ENCODE measurements around the gene DRAM2. TPM values are rescaled to one million over a fixed set of nuclear protein-coding genes. Genes with fewer than 3 reads are reported as not detected.

DRAM2 gene
- total RNA-seq = 10 to 100 TPM; 22.5 to 25.7 TPM

DNA sequence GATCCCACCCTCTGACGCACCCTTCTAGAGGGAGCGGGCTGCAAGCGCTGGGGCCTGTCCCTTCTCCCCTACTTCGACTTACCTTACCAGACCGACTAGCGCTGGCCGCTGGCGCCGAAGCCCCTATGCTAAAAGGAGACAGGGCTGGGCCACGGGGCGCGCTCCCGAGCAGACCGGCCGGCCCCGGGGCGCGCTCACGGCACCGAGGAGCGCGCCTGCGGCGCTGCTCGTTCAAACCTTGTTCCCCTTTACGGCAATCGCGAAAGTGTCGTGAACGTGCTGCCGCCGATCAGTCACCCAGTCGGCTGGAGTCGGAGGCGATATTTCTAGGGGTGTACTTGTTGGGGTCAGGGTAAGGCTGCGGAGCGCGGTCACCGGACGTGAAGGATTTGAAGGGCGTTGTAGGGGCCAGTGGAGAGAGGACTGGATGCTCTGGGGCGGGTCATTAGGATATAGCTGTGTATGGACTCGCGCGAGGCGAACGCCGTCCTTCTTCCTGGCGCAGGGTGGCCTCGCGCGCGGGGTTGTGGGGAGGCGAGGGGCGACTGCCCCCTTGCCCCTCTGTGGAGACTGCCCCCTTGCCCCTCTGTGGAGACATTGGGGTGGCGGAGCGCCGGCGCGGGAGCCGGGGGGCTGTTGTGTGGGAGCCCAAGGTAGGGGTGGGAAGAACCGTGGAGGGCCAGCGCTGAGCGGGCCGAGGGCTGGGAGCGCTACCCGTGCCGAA lies at the start of gene DRAM2, which contains the start of gene CEPT1:
TSS of gene DRAM2 (minus strand) at position 138 of the 724 bp plus-strand sequence. CDS start 8,539 bp downstream, outside the sequence.
TSS of gene CEPT1 (plus strand) at position 268 of the 724 bp plus-strand sequence. CDS start 7,492 bp downstream, outside the sequence.
- no peaks in the 10 kb centered on the region for H3K27me3 Mint-ChIP-seq
- peaks cover 17 to 46% of the 10 kb centered on the region in 2 donors for H3K4me1 Mint-ChIP-seq (ENCODE audit: low read depth in 2 of 2)
- H3K27ac Mint-ChIP-seq = peak within 1 kb of the TSS; percentile 79 to 91
- H3K9me3 Mint-ChIP-seq = no peaks in the 10 kb centered on the region
- peak within 1 kb of the TSS; percentile 92 for H3K4me3 Mint-ChIP-seq
- peaks cover 15% of the 10 kb centered on the region for H3K36me3 Mint-ChIP-seq
- ATAC-seq (peak; percentile 92 to 94), DNase-seq (ENCODE audit: low spot score) (peak; percentile 94)

DNA sequence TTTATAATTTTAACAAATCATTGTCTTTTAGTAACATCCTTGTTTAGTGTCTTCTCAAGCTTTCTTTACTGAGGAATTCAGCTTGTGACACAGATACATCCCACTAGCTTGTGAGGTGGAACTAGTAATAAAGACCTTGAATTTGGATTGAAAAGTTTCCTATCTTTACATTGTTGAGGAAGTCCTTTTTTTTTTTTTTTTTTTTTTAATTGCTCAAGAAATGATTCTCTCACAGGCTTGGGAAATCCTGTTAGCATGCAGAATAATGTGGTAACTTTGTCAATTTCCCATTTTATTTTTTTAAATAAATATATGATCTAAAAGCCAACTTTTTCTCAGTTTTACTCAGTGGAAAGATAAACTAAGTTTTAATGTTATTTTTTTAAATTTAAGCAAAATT lies 44.8 kb upstream of the DRAM2 start:
- Mint-ChIP-seq H3K27ac (peak overlapping the region; percentile 56 to 99), H3K27me3 (no peaks in the 10 kb centered on the region), H3K36me3 (peaks cover 49% of the 10 kb centered on the region), H3K9me3 (no peaks in the 10 kb centered on the region), H3K4me1 (ENCODE audit: low read depth in 2 of 2) (peaks cover 46 to 57% of the 10 kb centered on the region in 2 donors), H3K4me3 (no peak overlapping the region)
- DNase-seq (ENCODE audit: low spot score) (no peak), ATAC-seq (no peak)

DNA sequence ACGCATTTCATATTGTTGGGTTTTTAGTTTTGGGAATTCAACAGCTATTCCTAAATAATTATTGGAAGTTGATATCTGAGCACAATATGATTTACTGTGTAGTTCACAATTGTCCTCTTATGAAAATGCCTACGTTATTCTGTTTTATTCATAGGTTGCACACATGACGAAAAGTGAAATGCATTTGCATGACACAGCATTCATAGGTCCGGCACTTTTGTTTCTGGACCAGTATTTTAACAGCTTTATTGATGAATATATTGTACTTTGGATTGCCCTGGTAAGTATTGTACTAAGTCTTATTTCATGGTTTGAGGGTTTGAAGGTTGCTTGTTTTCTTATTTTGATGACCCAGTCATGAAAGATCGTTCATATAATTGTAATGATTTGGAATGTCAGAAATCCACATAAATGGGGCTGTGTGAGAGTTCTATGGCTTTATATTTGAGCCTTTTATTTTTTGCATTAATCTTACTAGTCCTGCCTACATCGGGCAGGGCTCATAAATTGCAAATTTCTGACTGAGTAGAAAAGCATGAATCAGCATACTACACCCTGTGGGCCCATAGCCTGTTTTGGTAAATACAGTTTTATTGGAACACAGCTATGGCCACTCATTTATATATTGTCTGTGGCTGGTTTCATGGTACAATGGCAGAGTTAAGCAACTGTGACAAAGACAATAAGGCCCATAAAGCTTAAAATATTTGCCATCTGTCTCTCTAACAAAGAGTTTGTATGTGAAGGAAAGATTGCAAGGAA lies 43.6 kb upstream of the DRAM2 start:
- peak overlapping the region; percentile 56 to 78 for H3K27ac Mint-ChIP-seq
- no peak for ATAC-seq
- H3K9me3 Mint-ChIP-seq = no peaks in the 10 kb centered on the region
- peaks cover 42% of the 10 kb centered on the region for H3K36me3 Mint-ChIP-seq
- H3K4me3 Mint-ChIP-seq = no peak overlapping the region
- no peaks in the 10 kb centered on the region for H3K27me3 Mint-ChIP-seq
- peaks cover 38 to 47% of the 10 kb centered on the region in 2 donors for H3K4me1 Mint-ChIP-seq (ENCODE audit: low read depth in 2 of 2)
- DNase-seq (ENCODE audit: low spot score) = no peak

DNA sequence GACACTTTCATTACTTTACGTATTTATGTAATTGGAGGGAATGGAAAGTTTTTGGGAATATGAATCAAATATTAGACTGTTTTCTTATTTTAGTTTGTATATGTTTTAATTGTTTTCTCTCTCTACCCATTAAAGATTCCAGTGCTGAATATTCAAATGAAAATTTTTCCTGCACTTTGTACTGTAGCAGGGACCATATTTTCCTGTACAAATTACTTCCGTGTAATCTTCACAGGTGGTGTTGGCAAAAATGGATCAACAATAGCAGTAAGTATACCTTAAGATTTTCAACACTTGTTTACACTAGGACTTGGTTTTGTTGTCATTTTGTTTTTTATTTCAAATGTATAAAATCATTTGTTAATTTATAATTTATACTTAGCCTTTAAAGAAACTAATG lies 42.2 kb upstream of the DRAM2 start:
- no peaks in the 10 kb centered on the region for H3K27me3 Mint-ChIP-seq
- DNase-seq (ENCODE audit: low spot score) (no peak), ATAC-seq (no peak)
- peak overlapping the region; percentile 45 to 78 for H3K27ac Mint-ChIP-seq
- no peak overlapping the region for H3K4me3 Mint-ChIP-seq
- H3K9me3 Mint-ChIP-seq = no peaks in the 10 kb centered on the region
- peaks cover 30 to 37% of the 10 kb centered on the region in 2 donors for H3K4me1 Mint-ChIP-seq (ENCODE audit: low read depth in 2 of 2)
- H3K36me3 Mint-ChIP-seq = peaks cover 37% of the 10 kb centered on the region

DNA sequence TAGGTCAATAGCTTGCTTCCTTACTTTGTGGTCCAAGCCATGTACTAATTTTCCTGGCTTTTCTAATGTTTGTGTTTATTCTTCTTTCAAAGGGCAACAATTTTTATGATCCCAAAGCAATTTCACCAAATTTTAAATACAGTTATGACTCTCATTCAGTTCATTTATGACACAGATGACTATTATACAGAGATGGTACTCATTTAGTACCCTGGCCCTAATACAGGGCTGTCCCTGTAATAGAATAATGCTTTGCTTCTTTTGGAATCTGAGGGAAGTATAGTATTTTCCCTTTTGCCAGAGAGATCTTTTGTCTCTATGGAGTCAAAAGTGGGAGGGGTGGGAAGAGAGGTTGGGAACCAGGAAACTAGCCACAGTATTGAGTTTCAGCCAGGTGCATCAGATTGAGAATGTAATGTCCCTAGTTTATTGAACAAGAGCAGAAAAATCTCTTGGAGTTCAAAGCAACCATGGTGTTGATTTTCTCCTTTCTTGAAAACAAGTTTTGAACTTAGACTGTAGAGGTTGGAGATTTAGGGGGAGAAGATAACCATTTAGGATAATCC lies 40.2 kb upstream of the DRAM2 start:
- no peak overlapping the region for H3K4me3 Mint-ChIP-seq
- H3K9me3 Mint-ChIP-seq = no peaks in the 10 kb centered on the region
- peaks cover 33% of the 10 kb centered on the region for H3K36me3 Mint-ChIP-seq
- peaks cover 31 to 38% of the 10 kb centered on the region in 2 donors for H3K4me1 Mint-ChIP-seq (ENCODE audit: low read depth in 2 of 2)
- H3K27ac Mint-ChIP-seq = peak overlapping the region; percentile 68 to 82
- no peak for DNase-seq (ENCODE audit: low spot score)
- ATAC-seq = no peak
- no peaks in the 10 kb centered on the region for H3K27me3 Mint-ChIP-seq

DNA sequence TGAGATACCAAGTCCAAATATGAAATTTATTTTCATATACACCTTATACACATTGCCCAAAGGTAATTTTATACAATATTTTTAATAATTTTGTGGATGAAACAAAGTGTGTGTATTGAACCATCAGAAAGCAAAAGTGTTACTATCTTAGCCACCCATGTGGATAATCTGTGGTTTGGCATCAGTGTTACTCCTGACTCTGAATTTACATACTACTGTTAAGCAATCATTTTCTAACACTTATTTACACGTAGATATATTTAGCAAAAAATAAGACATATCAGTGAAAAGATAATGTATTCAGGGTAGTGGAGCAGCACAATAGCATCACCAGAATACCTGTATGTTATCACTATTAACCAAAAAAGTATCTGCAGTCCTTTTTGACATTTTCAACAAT lies 36.8 kb upstream of the DRAM2 start:
- Mint-ChIP-seq H3K4me1 (ENCODE audit: low read depth in 2 of 2) (peaks cover 18 to 36% of the 10 kb centered on the region in 2 donors), H3K36me3 (peaks cover 25% of the 10 kb centered on the region), H3K27ac (no peak overlapping the region)

DNA sequence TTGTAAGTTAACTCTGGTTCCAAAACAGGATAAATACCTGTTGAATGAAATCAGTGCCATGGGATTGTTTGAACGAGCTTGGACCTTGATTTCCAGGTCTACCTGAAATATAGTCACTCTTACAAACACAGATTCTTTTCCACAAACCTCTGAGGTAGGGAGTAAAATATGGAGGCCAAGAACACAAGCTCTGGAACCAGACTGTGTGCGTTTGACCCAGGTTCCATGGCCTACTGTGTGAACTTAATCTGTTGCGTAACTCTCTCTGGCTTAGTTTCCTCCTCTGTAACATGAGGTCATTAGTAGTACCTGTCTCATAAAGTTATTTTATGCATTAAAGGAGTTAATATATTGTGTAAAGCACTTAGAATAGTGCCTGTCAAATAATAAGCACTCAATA lies 35.5 kb upstream of the DRAM2 start:
- Mint-ChIP-seq H3K27ac (no peak overlapping the region), H3K4me1 (ENCODE audit: low read depth in 2 of 2) (peaks cover 16 to 33% of the 10 kb centered on the region in 2 donors), H3K4me3 (no peak overlapping the region), H3K36me3 (peaks cover 25% of the 10 kb centered on the region), H3K27me3 (no peaks in the 10 kb centered on the region), H3K9me3 (no peaks in the 10 kb centered on the region)
- ATAC-seq = no peak
- no peak for DNase-seq (ENCODE audit: low spot score)

More for the DNA sequence above, 36.8 kb upstream of the DRAM2 start:
- Mint-ChIP-seq H3K27me3 (no peaks in the 10 kb centered on the region), H3K9me3 (no peaks in the 10 kb centered on the region), H3K4me3 (no peak overlapping the region)
- no peak for DNase-seq (ENCODE audit: low spot score)
- no peak for ATAC-seq

DNA sequence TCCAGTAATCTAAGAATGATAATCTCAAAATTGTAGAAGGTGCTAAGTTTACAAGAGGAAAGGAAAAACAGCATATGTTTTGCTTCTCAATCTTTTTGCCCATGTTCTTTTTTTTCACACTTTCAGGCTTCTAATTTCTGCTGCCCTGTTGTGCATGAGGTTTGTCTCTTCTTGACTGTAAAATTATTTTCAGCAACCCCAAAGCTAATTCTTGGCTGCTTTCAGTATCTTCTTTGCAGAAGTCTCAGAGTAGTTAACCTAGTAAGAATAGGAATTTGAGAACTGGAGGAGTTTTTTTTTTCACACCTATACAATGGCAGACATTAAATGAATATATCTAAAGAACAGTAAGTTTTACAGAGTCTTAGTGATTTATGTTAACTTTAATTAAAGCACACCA lies 34.2 kb upstream of the DRAM2 start:
- Mint-ChIP-seq H3K36me3 (peaks cover 16% of the 10 kb centered on the region), H3K27ac (no peak overlapping the region)

DNA sequence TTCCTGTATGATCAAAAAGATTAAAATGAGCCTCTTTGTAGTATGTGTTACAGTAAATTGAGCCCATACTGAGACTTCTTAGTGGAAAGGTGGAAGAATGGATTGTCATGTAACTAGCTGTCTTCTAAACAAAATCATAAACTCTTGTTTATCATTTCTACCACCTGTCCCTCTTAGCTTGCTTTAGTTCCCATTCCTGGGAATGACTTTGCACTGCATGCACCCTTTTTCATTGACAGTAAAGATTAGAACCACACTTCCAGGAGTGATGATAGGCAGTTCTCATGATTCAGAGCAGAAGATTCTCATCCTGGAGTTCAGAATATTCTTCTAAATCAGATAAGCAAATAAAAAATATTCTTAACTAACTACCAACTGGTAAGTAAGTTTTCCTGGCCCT lies 32.6 kb upstream of the DRAM2 start:
- Mint-ChIP-seq H3K27ac (peak overlapping the region; percentile 8 to 12), H3K4me1 (ENCODE audit: low read depth in 2 of 2) (peaks cover 9 to 22% of the 10 kb centered on the region in 2 donors), H3K9me3 (no peaks in the 10 kb centered on the region), H3K27me3 (no peaks in the 10 kb centered on the region), H3K4me3 (no peak overlapping the region), H3K36me3 (peaks cover 16% of the 10 kb centered on the region)
- DNase-seq (ENCODE audit: low spot score) (no peak), ATAC-seq (no peak)

More for the DNA sequence above, 34.2 kb upstream of the DRAM2 start:
- no peak for ATAC-seq
- no peaks in the 10 kb centered on the region for H3K27me3 Mint-ChIP-seq
- no peak for DNase-seq (ENCODE audit: low spot score)
- H3K9me3 Mint-ChIP-seq = no peaks in the 10 kb centered on the region
- H3K4me3 Mint-ChIP-seq = no peak overlapping the region
- H3K4me1 Mint-ChIP-seq (ENCODE audit: low read depth in 2 of 2) = peaks cover 9 to 22% of the 10 kb centered on the region in 2 donors

DNA sequence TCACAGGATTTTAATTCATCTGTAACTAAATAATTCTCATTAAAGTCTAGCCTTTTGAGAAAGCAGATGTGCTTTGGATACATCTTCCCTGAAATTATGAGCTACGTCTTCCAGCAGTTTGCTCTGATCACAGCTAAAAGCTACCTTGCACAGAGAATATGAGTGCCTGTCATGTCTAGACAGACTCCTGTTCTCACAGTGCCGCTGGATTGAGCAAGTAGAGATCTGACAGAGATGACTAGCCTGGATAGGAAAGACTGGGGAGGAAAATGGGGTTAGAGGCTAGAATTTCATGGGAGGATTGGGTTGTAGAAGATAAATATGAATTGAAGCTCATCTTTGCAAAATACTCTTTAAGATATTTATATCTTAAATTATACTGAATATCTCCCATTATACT lies 24.3 kb upstream of the DRAM2 start:
- DNase-seq (ENCODE audit: low spot score) = no peak
- H3K36me3 Mint-ChIP-seq = peaks cover 17% of the 10 kb centered on the region
- ATAC-seq = no peak
- H3K27me3 Mint-ChIP-seq = no peaks in the 10 kb centered on the region
- no peak overlapping the region for H3K4me3 Mint-ChIP-seq
- peaks cover 10 to 18% of the 10 kb centered on the region in 2 donors for H3K4me1 Mint-ChIP-seq (ENCODE audit: low read depth in 2 of 2)
- H3K27ac Mint-ChIP-seq = no peak overlapping the region
- no peaks in the 10 kb centered on the region for H3K9me3 Mint-ChIP-seq

DNA sequence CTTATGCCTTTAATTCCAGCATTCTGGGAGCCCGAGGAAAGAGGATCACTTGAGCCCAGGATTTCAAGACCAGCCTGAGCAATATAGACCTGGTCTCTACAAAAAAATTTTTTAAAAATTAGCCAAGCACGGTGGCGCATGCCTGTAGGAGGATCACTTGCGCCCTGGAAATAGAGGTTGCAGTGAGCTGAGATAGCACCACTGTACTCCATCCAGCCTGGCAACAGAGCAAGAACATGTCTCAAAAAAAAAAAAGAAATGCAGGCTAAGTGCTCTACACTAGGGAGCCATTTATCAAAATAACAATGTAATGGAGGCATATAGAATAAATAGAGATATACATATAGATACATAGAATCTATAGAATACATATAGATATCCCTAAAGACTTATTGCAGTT lies 23.5 kb upstream of the DRAM2 start:
- no peaks in the 10 kb centered on the region for H3K27me3 Mint-ChIP-seq
- peaks cover 10 to 18% of the 10 kb centered on the region in 2 donors for H3K4me1 Mint-ChIP-seq (ENCODE audit: low read depth in 2 of 2)
- H3K36me3 Mint-ChIP-seq = peaks cover 17% of the 10 kb centered on the region
- ATAC-seq (no peak), DNase-seq (ENCODE audit: low spot score) (no peak)
- H3K4me3 Mint-ChIP-seq = no peak overlapping the region
- no peaks in the 10 kb centered on the region for H3K9me3 Mint-ChIP-seq
- no peak overlapping the region for H3K27ac Mint-ChIP-seq

DNA sequence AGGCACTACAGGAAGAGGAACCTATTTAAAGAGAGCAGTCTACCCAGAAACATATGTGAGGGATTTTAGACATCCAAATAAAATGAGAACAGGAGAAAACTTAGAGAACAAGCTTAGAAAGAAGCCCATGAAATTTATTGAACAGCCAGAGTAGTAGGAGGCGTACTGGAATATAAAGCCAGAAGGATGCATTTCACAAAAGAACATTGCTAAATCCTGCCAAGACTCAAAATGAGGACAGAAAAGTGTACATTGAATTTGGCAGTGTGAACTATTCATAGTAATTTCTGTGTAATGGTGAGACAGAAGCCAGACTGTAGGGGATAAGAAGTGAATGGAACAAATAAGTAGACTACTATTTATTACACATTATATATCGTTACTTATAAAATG lies 22.6 kb upstream of the DRAM2 start:
- Mint-ChIP-seq H3K4me3 (no peak overlapping the region), H3K27ac (peak overlapping the region; percentile 1 to 15), H3K4me1 (ENCODE audit: low read depth in 2 of 2) (peaks cover 10 to 18% of the 10 kb centered on the region in 2 donors), H3K36me3 (peaks cover 17% of the 10 kb centered on the region), H3K27me3 (no peaks in the 10 kb centered on the region), H3K9me3 (no peaks in the 10 kb centered on the region)
- ATAC-seq (no peak), DNase-seq (ENCODE audit: low spot score) (no peak)

DNA sequence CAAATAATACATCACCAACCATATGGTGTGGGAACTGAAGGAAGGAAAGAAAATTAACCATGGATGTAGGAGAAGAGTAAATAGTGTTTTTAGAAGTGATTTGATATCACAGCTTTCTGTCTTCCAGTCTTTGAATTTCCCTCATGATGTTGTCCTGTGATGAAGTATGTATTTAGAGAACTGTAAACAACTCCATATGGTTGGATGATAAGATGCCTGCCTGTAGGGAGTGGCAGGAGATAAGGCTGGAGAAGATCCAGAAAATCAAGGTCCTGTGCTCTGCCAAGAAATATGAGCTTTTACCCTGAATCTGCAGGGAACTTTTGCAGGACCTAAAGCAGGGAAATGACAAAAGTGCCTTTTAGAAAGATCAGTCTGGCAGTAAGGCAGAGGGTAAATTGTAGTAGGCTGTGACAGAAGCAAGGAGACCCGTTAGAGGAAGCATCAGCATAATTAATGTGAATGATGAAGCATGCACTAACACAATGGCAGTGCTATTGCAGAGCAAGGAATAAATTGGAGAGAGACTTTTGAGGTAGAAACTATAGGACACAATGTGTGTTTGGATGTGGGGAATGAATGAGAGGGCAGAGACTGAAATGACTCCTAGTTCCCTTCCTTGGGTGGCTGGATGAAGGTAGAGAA lies 22.1 kb upstream of the DRAM2 start:
- no peak overlapping the region for H3K4me3 Mint-ChIP-seq
- H3K4me1 Mint-ChIP-seq (ENCODE audit: low read depth in 2 of 2) = peaks cover 10 to 18% of the 10 kb centered on the region in 2 donors
- H3K36me3 Mint-ChIP-seq = peaks cover 17% of the 10 kb centered on the region
- no peaks in the 10 kb centered on the region for H3K9me3 Mint-ChIP-seq
- H3K27me3 Mint-ChIP-seq = no peaks in the 10 kb centered on the region
- ATAC-seq (no peak), DNase-seq (ENCODE audit: low spot score) (no peak)
- H3K27ac Mint-ChIP-seq = peak overlapping the region; percentile 1 to 15
